Lung (tissue), 12 donors: ENCODE measurements around the gene EVI5. TPM values are rescaled to one million over a fixed set of nuclear protein-coding genes. Genes with fewer than 3 reads are reported as not detected.

Experiments
- ATAC-seq: fragments of 200-7000 bp; cut with Tn5 transposase; one replicate; pipeline ENCODE4 v1.9.1; 2020; ENCODE audit warnings: moderate number of reproducible peaks; ENCODE audit not compliant: insufficient read depth, low FRiP score
- DNase-seq, 3 donors: peaks; one replicate each; pipeline ENCODE4 v3.0.0-alpha.2; 2013 to 2017
- H3K27ac ChIP-seq, 2 donors: one replicate each; pipeline ENCODE4 v1.5.1; 2013; ENCODE audit warnings: mild to moderate bottlenecking in 2 of 2, moderate library complexity in 2 of 2, control low read depth in 1 of 2, inconsistent platforms in 1 of 2, low read depth in 1 of 2, low read length in 1 of 2
- H3K27me3 ChIP-seq, 3 donors: one replicate each; pipeline ENCODE4 v1.5.1; 2013; ENCODE audit warnings: low read length in 2 of 3; ENCODE audit not compliant: control insufficient read depth in 3 of 3, insufficient read depth in 3 of 3
- H3K36me3 ChIP-seq, 4 donors: one replicate each; pipeline ENCODE4 v1.5.1; 2013; ENCODE audit warnings: low read length in 4 of 4, mild to moderate bottlenecking in 1 of 4, moderate library complexity in 1 of 4; ENCODE audit not compliant: control insufficient read depth in 4 of 4, insufficient read depth in 4 of 4
- H3K4me1 ChIP-seq, 5 donors: one replicate each; pipeline ENCODE4 v1.5.1; 2013; ENCODE audit warnings: low read length in 5 of 5, mild to moderate bottlenecking in 2 of 5, moderate library complexity in 1 of 5; ENCODE audit not compliant: control insufficient read depth in 5 of 5, insufficient read depth in 5 of 5
- H3K4me3 ChIP-seq: one replicate; pipeline ENCODE4 v1.5.1; 2013; ENCODE audit warnings: mild to moderate bottlenecking, control low read depth, moderate library complexity
- H3K9ac ChIP-seq, 2 donors: one replicate each; pipeline ENCODE4 v1.5.1; 2013; ENCODE audit warnings: low read length in 2 of 2, control low read depth in 1 of 2; ENCODE audit not compliant: insufficient read depth in 1 of 2
- H3K9me3 ChIP-seq, 4 donors: one replicate each; pipeline ENCODE4 v1.5.1; 2013; ENCODE audit warnings: low read length in 3 of 4, mild to moderate bottlenecking in 1 of 4, moderate library complexity in 1 of 4; ENCODE audit not compliant: control insufficient read depth in 4 of 4, insufficient read depth in 3 of 4
- WGBS, 2 donors: extraction: QIAGEN DNeasy Blood & Tissue Kit; methylation state at CpG; one replicate each; pipeline ENCODE4 v1.1.7; 2013; 5-methylcytosine and 5-hydroxymethylcytosine counted together
- polyA plus RNA-seq, 2 donors: library from polyadenylated mRNA; stranded (reverse); fragments of 200-250 nt; gene quantifications; one replicate each; pipeline ENCODE4 v1.2.1, GENCODE V29; 2013
- total RNA-seq, 2 donors: library from RNA; depleted of rRNA in 1 of 2; stranded (reverse); fragments of >200 nt in 1 of 2; gene quantifications; one replicate each; pipeline ENCODE4 v1.2.1, GENCODE V29; 2014 to 2021
- TF ChIP-seq, protein P1 (sequence below): IDR thresholded peaks from 2 replicates; pipeline ENCODE4 v1.5.1; 2012; ENCODE audit warnings: mild to moderate bottlenecking; ENCODE audit errors: control extremely low read depth, extremely low read depth
- donor health status: control.
- donor health status: control.
- donor health status: Bipolar disorder and iron deficiency.
- donor health status: healthy.
- donor health status: DM: yes; HTN: yes; CAD: no.

EVI5 gene
- total and polyA plus RNA-seq, 4 donors = 4.9 to 88.8 (median 25.1) TPM

DNA sequence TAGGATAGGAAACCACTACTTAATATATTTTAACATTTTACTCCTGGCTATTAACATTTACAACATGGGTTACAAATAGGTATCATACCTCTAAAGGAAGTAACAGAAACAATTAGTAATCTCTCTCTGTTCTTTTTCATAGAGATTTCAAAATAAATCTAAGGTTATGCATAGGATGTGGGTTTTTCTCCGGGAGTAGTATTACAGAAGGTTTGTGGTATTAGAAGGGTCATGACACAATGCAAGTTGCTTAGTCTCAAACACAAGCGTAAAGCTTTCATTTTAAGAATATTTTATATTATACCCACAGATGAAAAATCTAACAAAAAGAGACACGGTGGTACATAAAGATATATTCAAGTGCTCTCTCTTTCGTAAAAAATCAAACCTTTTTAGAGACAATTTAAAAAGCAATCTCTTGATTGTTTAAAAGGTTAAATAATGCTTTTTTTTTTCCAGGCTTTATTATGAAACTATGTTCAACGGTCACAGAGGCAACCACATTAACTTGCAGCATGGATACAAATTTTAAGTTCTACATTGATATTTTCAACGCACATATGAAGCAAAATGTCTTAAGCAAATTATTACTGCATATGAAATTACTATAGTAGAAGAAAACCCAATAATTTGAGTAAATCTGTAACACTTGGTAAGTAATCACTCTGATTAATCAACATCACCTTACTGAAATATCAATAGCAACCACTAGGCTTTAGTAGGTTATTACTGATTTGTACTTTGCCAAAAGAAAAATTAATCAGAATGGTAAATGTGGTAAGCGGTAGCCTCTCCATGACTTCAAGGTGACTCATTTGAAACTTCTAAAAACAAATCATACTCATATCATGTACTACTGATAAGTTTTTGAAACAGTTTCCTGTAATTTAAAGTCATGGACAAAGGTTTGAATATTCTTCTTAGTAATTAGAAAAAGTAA lies 200.8 kb downstream of the EVI5 start:
- H3K27ac ChIP-seq = no peak overlapping the region
- no peaks in the 10 kb centered on the region for H3K4me1 ChIP-seq
- H3K9me3 ChIP-seq = peaks cover 0 to 2% (median under 1%) of the 10 kb centered on the region in 4 donors
- H3K4me3 ChIP-seq = no peak overlapping the region
- DNase-seq (no peak), ATAC-seq (no peak)
- H3K27me3 ChIP-seq = no peaks in the 10 kb centered on the region
- TF ChIP-seq, protein P1, sequence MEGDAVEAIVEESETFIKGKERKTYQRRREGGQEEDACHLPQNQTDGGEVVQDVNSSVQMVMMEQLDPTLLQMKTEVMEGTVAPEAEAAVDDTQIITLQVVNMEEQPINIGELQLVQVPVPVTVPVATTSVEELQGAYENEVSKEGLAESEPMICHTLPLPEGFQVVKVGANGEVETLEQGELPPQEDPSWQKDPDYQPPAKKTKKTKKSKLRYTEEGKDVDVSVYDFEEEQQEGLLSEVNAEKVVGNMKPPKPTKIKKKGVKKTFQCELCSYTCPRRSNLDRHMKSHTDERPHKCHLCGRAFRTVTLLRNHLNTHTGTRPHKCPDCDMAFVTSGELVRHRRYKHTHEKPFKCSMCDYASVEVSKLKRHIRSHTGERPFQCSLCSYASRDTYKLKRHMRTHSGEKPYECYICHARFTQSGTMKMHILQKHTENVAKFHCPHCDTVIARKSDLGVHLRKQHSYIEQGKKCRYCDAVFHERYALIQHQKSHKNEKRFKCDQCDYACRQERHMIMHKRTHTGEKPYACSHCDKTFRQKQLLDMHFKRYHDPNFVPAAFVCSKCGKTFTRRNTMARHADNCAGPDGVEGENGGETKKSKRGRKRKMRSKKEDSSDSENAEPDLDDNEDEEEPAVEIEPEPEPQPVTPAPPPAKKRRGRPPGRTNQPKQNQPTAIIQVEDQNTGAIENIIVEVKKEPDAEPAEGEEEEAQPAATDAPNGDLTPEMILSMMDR = no peak
- H3K9ac ChIP-seq = no peak overlapping the region
- WGBS, 2 donors = 44 to 68% methylated on average over 7 of the region's 7 CpGs
- peaks cover 2 to 8% (median 6%) of the 10 kb centered on the region in 4 donors for H3K36me3 ChIP-seq

DNA sequence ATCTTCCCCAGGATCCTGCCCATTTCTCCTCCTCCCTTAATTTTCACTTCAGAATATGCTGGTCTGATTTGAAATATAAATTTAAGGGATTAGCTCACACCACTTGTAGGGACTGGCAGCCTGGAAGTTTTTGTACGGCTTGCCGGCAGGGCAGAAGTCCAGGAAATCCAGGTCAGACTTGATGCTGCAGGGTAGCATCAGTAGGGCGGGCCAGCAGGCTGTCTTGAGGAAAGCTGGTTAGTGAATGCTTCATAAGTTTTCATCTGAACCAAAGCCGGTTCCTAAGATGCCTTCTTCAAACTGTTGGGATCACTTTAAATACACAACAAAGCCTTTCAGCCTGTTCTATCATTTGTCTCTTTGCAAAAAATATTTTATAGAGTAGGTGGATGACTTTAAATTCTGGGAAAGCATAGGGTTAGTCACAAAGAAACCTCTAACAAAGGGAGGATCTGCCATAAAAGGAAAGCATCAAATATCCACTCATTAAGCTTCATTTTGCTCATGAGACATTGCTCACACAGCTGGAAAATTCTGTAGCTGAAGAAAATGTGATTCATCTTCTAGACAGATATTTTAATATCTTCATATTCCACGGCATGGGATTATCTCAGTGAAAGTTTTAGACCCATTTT lies 207.5 kb downstream of the EVI5 start:
- TF ChIP-seq, protein P1 = no peak
- Histone ChIP-seq H3K27me3 (no peaks in the 10 kb centered on the region), H3K9me3 (no peaks in the 10 kb centered on the region), H3K36me3 (peaks cover 0 to 11% (median 3%) of the 10 kb centered on the region in 4 donors), H3K9ac (no peak overlapping the region), H3K27ac (no peak overlapping the region), H3K4me3 (no peak overlapping the region), H3K4me1 (no peaks in the 10 kb centered on the region)
- 84 to 90% methylated on average over 5 of the region's 5 CpGs for WGBS, 2 donors
- no peak for ATAC-seq
- no peak for DNase-seq

DNA sequence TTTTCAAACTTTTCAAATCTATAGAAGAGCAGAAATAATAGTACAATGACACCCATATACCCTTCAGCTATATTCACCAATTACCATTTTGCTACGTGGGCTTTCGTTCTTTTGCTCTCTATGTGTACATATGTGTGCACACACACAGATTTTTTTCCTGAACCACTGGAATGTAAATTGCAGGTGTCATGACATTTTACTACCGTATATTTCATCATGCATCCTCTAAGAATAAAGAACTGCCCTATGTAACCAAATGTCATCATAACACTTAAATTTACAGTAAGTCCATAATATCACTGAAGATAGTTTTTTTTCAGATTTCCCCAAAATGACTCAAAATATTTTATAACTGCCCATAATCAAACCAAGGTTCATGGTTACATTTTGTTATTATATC lies 209.8 kb downstream of the EVI5 start:
- Histone ChIP-seq H3K9me3 (no peaks in the 10 kb centered on the region), H3K27ac (no peak overlapping the region), H3K9ac (no peak overlapping the region), H3K4me3 (no peak overlapping the region), H3K36me3 (peaks cover 0 to 4% (median 1%) of the 10 kb centered on the region in 4 donors), H3K4me1 (no peaks in the 10 kb centered on the region), H3K27me3 (no peaks in the 10 kb centered on the region)
- DNase-seq (no peak), ATAC-seq (no peak)
- TF ChIP-seq, protein P1 = no peak
- WGBS, 2 donors = 78 to 89% methylated on average over 3 of the region's 3 CpGs
